Left ventricle myocardium inferior (tissue), 1 donor: ENCODE data around the gene CMIP. TPM values are rescaled to one million over a fixed set of nuclear protein-coding genes. Genes with fewer than 3 reads are reported as not detected.

Experiments used
- DNase-seq: peaks from one replicate; pipeline ENCODE4 v3.0.0-alpha.2; 2020
- H3K27ac ChIP-seq: fragments of 200-600 bp; replicated peaks from 2 replicates; pipeline ENCODE4 v1.8.0; 2021
- H3K27me3 ChIP-seq: fragments of 200-600 bp; 2 replicates; pipeline ENCODE4 v1.8.0; 2021; ENCODE audit warnings: low read depth
- H3K36me3 ChIP-seq: fragments of 200-600 bp; 2 replicates; pipeline ENCODE4 v1.8.0; 2021
- H3K4me1 ChIP-seq: fragments of 200-600 bp; 2 replicates; pipeline ENCODE4 v1.8.0; 2021
- H3K4me3 ChIP-seq: fragments of 200-600 bp; 2 replicates; pipeline ENCODE4 v1.8.0; 2021; ENCODE audit warnings: mild to moderate bottlenecking, moderate library complexity
- H3K9me3 ChIP-seq: fragments of 200-600 bp; replicated peaks from 2 replicates; pipeline ENCODE4 v1.8.0; 2021
- intact Hi-C: fragments of 100-400 bp; cut with micrococcal nuclease; formaldehyde crosslinking; loops from one replicate; pipeline ENCODE4 v1.11.0; 2022
- total RNA-seq: library from RNA; stranded (reverse); fragmentation: NEBNext Ultra II Directional; extraction: Animal tissue kit (Norgen Biotek cat#: 25700); gene quantifications from one replicate; pipeline ENCODE4 v1.2.1, GENCODE V29; 2021
- TF ChIP-seq, protein P1 (sequence below): fragments of 200-600 bp; IDR thresholded peaks from 2 replicates; pipeline ENCODE4 v1.8.0; 2021; ENCODE audit warnings: antibody characterized with exemption, mild to moderate bottlenecking, borderline replicate concordance
- donor health status: DM: no; HTN: yes; CAD: no; lungs with severe emphysema.

Gene CMIP
- total RNA-seq, 1 donor from 2014 or later, result 11.2 TPM

DNA sequence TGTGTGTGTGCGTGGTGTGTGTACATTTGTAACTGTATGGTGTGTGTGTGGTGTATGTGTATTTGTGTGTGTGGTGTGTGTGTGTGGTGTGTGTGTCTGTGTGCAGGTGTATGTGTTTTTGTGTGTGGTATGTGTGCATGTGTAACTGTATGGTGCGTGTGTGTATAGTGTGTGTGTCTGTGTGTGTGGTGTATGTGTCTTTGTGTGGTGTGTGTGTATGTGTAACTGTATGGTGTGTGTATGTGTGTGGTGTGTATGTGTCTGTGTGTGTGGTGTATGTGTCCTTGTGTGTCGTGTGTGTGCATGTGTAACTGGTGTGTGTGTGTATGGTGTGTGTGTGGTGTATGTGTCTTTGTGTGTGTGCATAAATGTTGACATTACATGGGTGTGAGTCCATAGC, 170.8 kb downstream of the CMIP start:
- Histone ChIP-seq H3K9me3 (no peaks in the 10 kb centered on the region), H3K4me3 (no peak overlapping the region), H3K27ac (no peak overlapping the region), H3K36me3 (peaks cover 8% of the 10 kb centered on the region), H3K27me3 (no peaks in the 10 kb centered on the region), H3K4me1 (peaks cover 56% of the 10 kb centered on the region)
- intact Hi-C loops, result no loop called here
- TF ChIP-seq, protein P1, sequence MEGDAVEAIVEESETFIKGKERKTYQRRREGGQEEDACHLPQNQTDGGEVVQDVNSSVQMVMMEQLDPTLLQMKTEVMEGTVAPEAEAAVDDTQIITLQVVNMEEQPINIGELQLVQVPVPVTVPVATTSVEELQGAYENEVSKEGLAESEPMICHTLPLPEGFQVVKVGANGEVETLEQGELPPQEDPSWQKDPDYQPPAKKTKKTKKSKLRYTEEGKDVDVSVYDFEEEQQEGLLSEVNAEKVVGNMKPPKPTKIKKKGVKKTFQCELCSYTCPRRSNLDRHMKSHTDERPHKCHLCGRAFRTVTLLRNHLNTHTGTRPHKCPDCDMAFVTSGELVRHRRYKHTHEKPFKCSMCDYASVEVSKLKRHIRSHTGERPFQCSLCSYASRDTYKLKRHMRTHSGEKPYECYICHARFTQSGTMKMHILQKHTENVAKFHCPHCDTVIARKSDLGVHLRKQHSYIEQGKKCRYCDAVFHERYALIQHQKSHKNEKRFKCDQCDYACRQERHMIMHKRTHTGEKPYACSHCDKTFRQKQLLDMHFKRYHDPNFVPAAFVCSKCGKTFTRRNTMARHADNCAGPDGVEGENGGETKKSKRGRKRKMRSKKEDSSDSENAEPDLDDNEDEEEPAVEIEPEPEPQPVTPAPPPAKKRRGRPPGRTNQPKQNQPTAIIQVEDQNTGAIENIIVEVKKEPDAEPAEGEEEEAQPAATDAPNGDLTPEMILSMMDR, result no peak
- DNase-seq, result no peak

DNA sequence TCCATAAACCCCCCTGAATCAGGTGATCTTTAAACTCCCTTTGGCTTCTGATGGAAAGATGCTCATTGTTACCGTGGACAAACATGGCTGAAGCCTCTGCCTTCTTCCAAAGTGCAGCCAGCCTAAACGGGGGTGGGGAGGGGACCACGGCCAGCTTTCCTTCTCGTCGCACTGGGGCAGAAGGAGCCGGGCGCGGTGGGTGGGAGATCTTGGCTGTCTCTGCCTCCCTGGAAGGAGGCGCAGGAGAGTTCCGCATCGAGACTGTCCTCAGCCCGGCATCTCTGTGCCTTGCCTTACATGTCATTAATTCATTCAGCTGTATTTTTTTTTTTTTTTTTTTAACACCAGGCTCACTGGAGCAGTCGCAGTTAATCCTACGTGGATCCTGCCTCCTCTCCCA, 171.2 kb downstream of the CMIP start:
- peaks cover 52% of the 10 kb centered on the region for H3K4me1 ChIP-seq
- peaks cover 8% of the 10 kb centered on the region for H3K36me3 ChIP-seq
- no peaks in the 10 kb centered on the region for H3K9me3 ChIP-seq
- TF ChIP-seq, protein P1, result no peak
- no peak overlapping the region for H3K27ac ChIP-seq
- no peaks in the 10 kb centered on the region for H3K27me3 ChIP-seq
- intact Hi-C loops, result no loop called here
- H3K4me3 ChIP-seq, result no peak overlapping the region
- no peak for DNase-seq

DNA sequence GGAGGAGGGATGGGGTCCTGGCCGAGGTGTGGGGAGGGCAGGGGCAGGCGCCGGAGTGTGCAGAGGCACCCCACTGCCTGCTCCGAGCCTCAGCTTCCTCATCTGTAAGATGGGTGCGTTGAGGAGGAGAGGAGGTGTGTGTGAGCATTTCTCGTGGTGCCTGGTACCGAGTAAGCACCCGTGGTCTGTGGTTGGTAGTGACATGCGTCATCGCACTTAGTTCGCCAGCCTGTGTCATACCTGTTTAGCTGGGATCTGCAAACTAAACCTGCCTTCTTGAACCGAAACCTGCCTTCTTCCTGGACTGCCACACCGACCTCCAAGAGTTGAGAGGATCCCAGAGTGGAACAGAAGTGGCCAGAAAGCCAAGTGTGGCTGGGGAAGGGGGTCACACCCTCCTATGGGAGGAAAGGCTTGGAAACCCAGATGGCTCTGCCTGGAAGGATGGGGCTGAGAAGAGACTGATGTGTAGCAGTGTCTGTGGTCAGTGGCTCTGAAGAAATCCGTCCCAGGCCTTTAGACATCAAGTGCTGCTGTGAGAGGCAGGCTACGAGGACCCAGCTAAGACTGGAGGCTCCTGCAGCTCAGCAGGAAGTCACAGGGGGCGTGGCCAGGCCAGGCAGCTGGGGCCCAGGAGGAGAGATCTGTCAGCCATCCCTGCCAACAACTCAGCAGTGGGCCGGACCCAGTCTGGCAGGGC, 171.9 kb downstream of the CMIP start:
- Histone ChIP-seq H3K4me1 (peaks cover 45% of the 10 kb centered on the region), H3K9me3 (no peaks in the 10 kb centered on the region), H3K4me3 (no peak overlapping the region), H3K27me3 (no peaks in the 10 kb centered on the region), H3K36me3 (peaks cover 8% of the 10 kb centered on the region), H3K27ac (no peak overlapping the region)
- peak; percentile 69 for DNase-seq
- intact Hi-C loops, result no loop called here
- TF ChIP-seq, protein P1, result no peak

DNA sequence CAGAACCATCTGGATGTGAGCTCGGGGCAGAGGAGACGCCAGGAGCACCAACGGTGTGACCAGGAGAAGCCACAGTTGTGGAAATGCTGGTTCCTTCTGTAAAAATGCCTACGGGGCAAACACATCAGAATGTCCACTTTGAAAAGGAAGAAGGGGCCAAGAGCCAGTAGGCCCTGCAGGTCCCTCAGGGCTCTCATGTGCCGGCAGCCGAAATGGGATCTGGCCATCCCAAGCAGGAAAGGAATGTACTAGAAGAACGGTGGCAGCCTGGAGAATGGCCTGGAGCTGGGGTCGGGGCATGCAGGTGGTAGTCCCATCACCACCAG, 172.4 kb downstream of the CMIP start:
- Histone ChIP-seq H3K9me3 (no peaks in the 10 kb centered on the region), H3K4me1 (peaks cover 40% of the 10 kb centered on the region), H3K27ac (no peak overlapping the region), H3K27me3 (no peaks in the 10 kb centered on the region), H3K4me3 (no peak overlapping the region), H3K36me3 (peaks cover 8% of the 10 kb centered on the region)
- no peak for DNase-seq
- TF ChIP-seq, protein P1, result no peak
- intact Hi-C loops, result no loop called here

DNA sequence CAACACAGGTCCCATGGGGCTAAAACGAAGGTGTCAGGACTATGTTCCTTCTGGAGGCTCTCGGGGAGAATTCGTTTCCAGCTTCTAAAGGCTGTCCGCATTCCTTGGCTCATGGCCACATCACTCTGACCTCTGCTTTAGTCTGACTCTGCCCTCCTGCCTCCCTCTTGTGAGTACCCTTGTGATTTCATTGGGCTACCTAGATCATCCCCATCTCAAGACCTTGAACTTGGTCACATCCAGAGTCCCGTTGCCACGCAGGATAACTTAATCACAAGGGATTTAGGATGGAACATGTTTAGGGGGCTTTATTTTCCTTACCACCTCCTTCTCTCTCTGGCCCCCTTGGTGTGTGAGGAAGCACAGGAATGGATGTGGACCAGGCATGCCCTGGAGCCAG, 173.6 kb downstream of the CMIP start:
- H3K4me3 ChIP-seq, result no peak overlapping the region
- intact Hi-C loops, result no loop called here
- TF ChIP-seq, protein P1, result no peak
- H3K9me3 ChIP-seq, result no peaks in the 10 kb centered on the region
- H3K4me1 ChIP-seq, result peaks cover 28% of the 10 kb centered on the region
- no peak for DNase-seq
- H3K36me3 ChIP-seq, result peaks cover 8% of the 10 kb centered on the region
- H3K27me3 ChIP-seq, result no peaks in the 10 kb centered on the region
- H3K27ac ChIP-seq, result no peak overlapping the region
